ENCODE measurements around the gene ANKMY2. TPM values are rescaled to one million over a fixed set of nuclear protein-coding genes. Genes with fewer than 3 reads are reported as not detected.
"Not testable (repeated sequence)": the region's sequence is repeated elsewhere in the genome, so short reads cannot be mapped to it uniquely, and the experiment has no call there.

Gene ANKMY2
- polyA plus RNA-seq, 3 donors = 4.8 to 7.5 (median 7.0) TPM

- no peak overlapping the region for H3K4me2 ChIP-seq (replicated peaks; ENCODE audit: extremely low read depth, low read length, poor library complexity, severe bottlenecking)
- H3K9me3 ChIP-seq (replicated peaks in 1 of 2; ENCODE audit: control insufficient read depth in 1 of 2, insufficient read depth in 1 of 2, low read length in 2 of 2) = no peaks in the 10 kb centered on the region
- H3K36me3 ChIP-seq (replicated peaks in 1 of 2; ENCODE audit: control insufficient read depth in 1 of 2, insufficient read depth in 2 of 2, low read length in 2 of 2) = peaks cover 27 to 83% of the 10 kb centered on the region in 2 donors
- no peak for TF ChIP-seq CTCF (IDR thresholded peaks at IDR 0.05)
- H3K27ac ChIP-seq (ENCODE audit: low read depth in 1 of 2, low read length in 2 of 2) = no peak overlapping the region
- H3K9ac ChIP-seq (ENCODE audit: insufficient read depth, low read length, poor library complexity, severe bottlenecking) = no peak overlapping the region
- Mint-ChIP-seq H3K9me3 (no peaks in the 10 kb centered on the region), H3K27ac (no peak overlapping the region), H3K4me1 (peaks cover 3% of the 10 kb centered on the region), H3K27me3 (ENCODE audit: low read depth in 3 of 3) (no peaks in the 10 kb centered on the region), H3K4me3 (no peak overlapping the region), H3K36me3 (peaks cover 52 to 60% of the 10 kb centered on the region in 2 donors)
- H3K4me3 ChIP-seq (replicated peaks in 1 of 3; ENCODE audit: low read depth in 2 of 3, low read length in 3 of 3) = no peak overlapping the region
- no peaks in the 10 kb centered on the region for H3K27me3 ChIP-seq (ENCODE audit: control insufficient read depth in 2 of 2, insufficient read depth in 2 of 2, low read length in 2 of 2)
- no peak for DNase-seq
- WGBS (ENCODE audit: insufficient coverage) = no CpG with 5 or more reads among the region's 2 CpGs
- H2AFZ ChIP-seq (ENCODE audit: insufficient read depth, low read depth, low read length, poor library complexity, severe bottlenecking) = no peak overlapping the region
- H4K20me1 ChIP-seq (ENCODE audit: insufficient read depth, low read length) = no peaks in the 10 kb centered on the region
- no peaks in the 10 kb centered on the region for H3K79me2 ChIP-seq (ENCODE audit: insufficient read depth, low read length)
- no peaks in the 10 kb centered on the region for H3K4me1 ChIP-seq (ENCODE audit: control insufficient read depth in 1 of 2, insufficient read depth in 2 of 2, low read length in 2 of 2)
- intact Hi-C loops (cut with micrococcal nuclease) = no loop called here
These were observed 40.0 kb upstream of the ANKMY2 start for GRCh38 chr7:16685535-16685934.

- Histone ChIP-seq H3K9ac (ENCODE audit: insufficient read depth, low read length, poor library complexity, severe bottlenecking) (no peak overlapping the region), H3K36me3 (replicated peaks in 1 of 2; ENCODE audit: control insufficient read depth in 1 of 2, insufficient read depth in 2 of 2, low read length in 2 of 2) (peaks cover 26 to 77% of the 10 kb centered on the region in 2 donors), H3K27ac (ENCODE audit: low read depth in 1 of 2, low read length in 2 of 2) (no peak overlapping the region), H3K79me2 (ENCODE audit: insufficient read depth, low read length) (no peaks in the 10 kb centered on the region), H3K4me3 (replicated peaks in 1 of 3; ENCODE audit: low read depth in 2 of 3, low read length in 3 of 3) (no peak overlapping the region), H4K20me1 (ENCODE audit: insufficient read depth, low read length) (no peaks in the 10 kb centered on the region), H2AFZ (ENCODE audit: insufficient read depth, low read depth, low read length, poor library complexity, severe bottlenecking) (no peak overlapping the region), H3K27me3 (ENCODE audit: control insufficient read depth in 2 of 2, insufficient read depth in 2 of 2, low read length in 2 of 2) (no peaks in the 10 kb centered on the region), H3K4me1 (ENCODE audit: control insufficient read depth in 1 of 2, insufficient read depth in 2 of 2, low read length in 2 of 2) (no peaks in the 10 kb centered on the region), H3K9me3 (replicated peaks in 1 of 2; ENCODE audit: control insufficient read depth in 1 of 2, insufficient read depth in 1 of 2, low read length in 2 of 2) (no peaks in the 10 kb centered on the region), H3K4me2 (replicated peaks; ENCODE audit: extremely low read depth, low read length, poor library complexity, severe bottlenecking) (no peak overlapping the region)
- H3K4me1 Mint-ChIP-seq = peaks cover 3% of the 10 kb centered on the region
- TF ChIP-seq CTCF (IDR thresholded peaks at IDR 0.05) = no peak
- intact Hi-C loops (cut with micrococcal nuclease) = no loop called here
- H3K4me3 Mint-ChIP-seq = no peak overlapping the region
- WGBS (ENCODE audit: insufficient coverage) = no CpG with 5 or more reads among the region's 2 CpGs
- H3K36me3 Mint-ChIP-seq = peaks cover 51 to 60% of the 10 kb centered on the region in 2 donors
- DNase-seq = no peak
- H3K9me3 Mint-ChIP-seq = no peaks in the 10 kb centered on the region
- H3K27me3 Mint-ChIP-seq (ENCODE audit: low read depth in 3 of 3) = no peaks in the 10 kb centered on the region
- H3K27ac Mint-ChIP-seq = peak overlapping the region in 1 of 7 donors; percentile 4
These were observed 39.4 kb upstream of the ANKMY2 start for GRCh38 chr7:16684935-16685334.

- H4K20me1 ChIP-seq (ENCODE audit: insufficient read depth, low read length); H3K27me3 ChIP-seq (ENCODE audit: control insufficient read depth in 2 of 2, insufficient read depth in 2 of 2, low read length in 2 of 2); H3K9ac ChIP-seq (ENCODE audit: insufficient read depth, low read length, poor library complexity, severe bottlenecking); H3K27ac ChIP-seq (ENCODE audit: low read depth in 1 of 2, low read length in 2 of 2); DNase-seq; H3K4me1 ChIP-seq (ENCODE audit: control insufficient read depth in 1 of 2, insufficient read depth in 2 of 2, low read length in 2 of 2); H3K9me3 Mint-ChIP-seq; intact Hi-C loops (cut with micrococcal nuclease); H3K4me2 ChIP-seq (replicated peaks; ENCODE audit: extremely low read depth, low read length, poor library complexity, severe bottlenecking); H3K9me3 ChIP-seq (replicated peaks in 1 of 2; ENCODE audit: control insufficient read depth in 1 of 2, insufficient read depth in 1 of 2, low read length in 2 of 2); H3K79me2 ChIP-seq (ENCODE audit: insufficient read depth, low read length); H3K4me3 ChIP-seq (replicated peaks in 1 of 3; ENCODE audit: low read depth in 2 of 3, low read length in 3 of 3); H3K27me3 Mint-ChIP-seq (ENCODE audit: low read depth in 3 of 3); H3K4me1 Mint-ChIP-seq; H2AFZ ChIP-seq (ENCODE audit: insufficient read depth, low read depth, low read length, poor library complexity, severe bottlenecking); H3K4me3 Mint-ChIP-seq: not testable (repeated sequence)
- H3K36me3 ChIP-seq (replicated peaks in 1 of 2; ENCODE audit: control insufficient read depth in 1 of 2, insufficient read depth in 2 of 2, low read length in 2 of 2) = peaks cover 42 to 84% of the 10 kb centered on the region in 2 donors
- H3K36me3 Mint-ChIP-seq = peaks cover 62 to 65% of the 10 kb centered on the region in 2 donors
- WGBS (ENCODE audit: insufficient coverage) = 96% methylated on average over 5 of the region's 14 CpGs
- peak overlapping the region in 1 of 7 donors; percentile 80 for H3K27ac Mint-ChIP-seq
These were observed 33.4 kb upstream of the ANKMY2 start for GRCh38 chr7:16678645-16679566.
